ENCODE data around the gene PLOD3.

DNA sequence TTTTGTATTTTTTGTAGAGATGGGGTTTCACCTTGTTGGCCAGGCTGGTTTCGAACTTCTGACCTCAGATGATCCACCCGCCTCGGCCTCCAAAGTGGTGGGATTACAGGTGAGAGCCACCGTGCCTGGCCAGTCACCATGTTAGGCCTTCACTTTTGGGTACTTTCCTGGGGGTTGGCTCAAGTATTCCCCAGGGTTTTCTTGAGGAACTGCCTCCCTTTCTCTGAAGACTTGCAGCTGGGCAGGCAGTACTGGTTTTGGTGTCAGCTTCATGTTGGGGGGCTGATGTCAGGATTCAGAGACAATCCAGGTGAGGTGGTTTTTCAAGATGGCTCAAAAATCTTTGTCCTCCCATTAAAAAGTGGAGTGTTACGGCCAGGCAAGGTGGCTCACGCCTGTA lies 8.3 kb upstream of the PLOD3 start:
- TF ChIP-seq CTCF (IDR thresholded peaks at IDR 0.05; ENCODE audit: insufficient read depth, low read depth, low read length) (no peak), EZH2 (IDR thresholded peaks at IDR 0.05; ENCODE audit: insufficient read depth, low read length) (no peak)
